Neuronal stem cell (in vitro differentiated cells): ENCODE data around the gene ZIK1.
A peak's percentile ranks its signal among the peaks of the same experiment; 100 is the strongest.

Source experiments
- DNase-seq: peaks from one replicate; pipeline ENCODE4 v3.0.0-alpha.2; 2013; ENCODE audit warnings: low spot score
- H2AFZ ChIP-seq: one replicate; pipeline ENCODE4 v1.6.1; 2013; ENCODE audit warnings: mild to moderate bottlenecking, low read length, inconsistent platforms
- H2AK5ac ChIP-seq: 2 replicates; pipeline ENCODE4 v1.6.1; 2013; ENCODE audit warnings: low read depth, mild to moderate bottlenecking, inconsistent platforms, low read length, moderate library complexity, mixed read lengths
- H2BK120ac ChIP-seq: 2 replicates; pipeline ENCODE4 v1.6.1; 2013; ENCODE audit warnings: low read depth, mild to moderate bottlenecking, inconsistent platforms, low read length, moderate library complexity, mixed read lengths
- H2BK12ac ChIP-seq: one replicate; pipeline ENCODE4 v1.6.1; 2013; ENCODE audit warnings: low read length, inconsistent platforms
- H2BK15ac ChIP-seq: 2 replicates; pipeline ENCODE4 v1.6.1; 2013; ENCODE audit warnings: mild to moderate bottlenecking, low read length, inconsistent platforms, mixed read lengths
- H2BK5ac ChIP-seq: one replicate; pipeline ENCODE4 v1.6.1; 2013; ENCODE audit warnings: inconsistent platforms, mild to moderate bottlenecking, low read length, moderate library complexity
- H3K14ac ChIP-seq: one replicate; pipeline ENCODE4 v1.6.1; 2013; ENCODE audit warnings: low read length, inconsistent platforms
- H3K18ac ChIP-seq: 2 replicates; pipeline ENCODE4 v1.6.1; 2013; ENCODE audit warnings: low read length, inconsistent platforms
- H3K23ac ChIP-seq: 2 replicates; pipeline ENCODE4 v1.6.1; 2013; ENCODE audit warnings: low read depth, mild to moderate bottlenecking, mixed read lengths, low read length, inconsistent platforms; ENCODE audit not compliant: poor library complexity
- H3K27ac ChIP-seq: replicated peaks from 3 replicates; pipeline ENCODE4 v1.5.1; 2013; ENCODE audit warnings: low read length, inconsistent platforms
- H3K27me3 ChIP-seq, 3 experiments: 2 replicates each; pipeline ENCODE4 v1.6.1; 2013; ENCODE audit warnings: low read length in 3 of 3, mild to moderate bottlenecking in 2 of 3, inconsistent platforms in 1 of 3, low read depth in 1 of 3, mixed read lengths in 1 of 3, moderate library complexity in 1 of 3; ENCODE audit not compliant: control insufficient read depth in 3 of 3, insufficient read depth in 3 of 3
- H3K36me3 ChIP-seq, 2 donors: replicated peaks in 1 of 2; 2 replicates each; pipeline ENCODE4 v1.6.1; 2013; ENCODE audit warnings: low read length in 2 of 2; ENCODE audit not compliant: control insufficient read depth in 2 of 2, insufficient read depth in 2 of 2
- H3K4ac ChIP-seq: 2 replicates; pipeline ENCODE4 v1.6.1; 2013; ENCODE audit warnings: inconsistent platforms, mild to moderate bottlenecking, low read length, moderate library complexity
- H3K4me1 ChIP-seq, 2 donors: 1 replicate in 1 of 2; 2 replicates in 1 of 2; pipeline ENCODE4 v1.6.1; 2013; ENCODE audit warnings: low read length in 2 of 2, low read depth in 1 of 2; ENCODE audit not compliant: control insufficient read depth in 2 of 2, insufficient read depth in 1 of 2
- H3K4me2 ChIP-seq: one replicate; pipeline ENCODE4 v1.6.1; 2013; ENCODE audit warnings: mild to moderate bottlenecking, low read length, inconsistent platforms; ENCODE audit not compliant: insufficient read depth, poor library complexity, severe bottlenecking
- H3K4me3 ChIP-seq, 2 donors: 2 replicates each; pipeline ENCODE4 v1.5.1; 2013; ENCODE audit warnings: low read length in 2 of 2, mild to moderate bottlenecking in 2 of 2, inconsistent platforms in 1 of 2, moderate library complexity in 1 of 2
- H3K79me1 ChIP-seq: one replicate; pipeline ENCODE4 v1.6.1; 2013; ENCODE audit warnings: low read depth, mild to moderate bottlenecking, inconsistent platforms, low read length, moderate library complexity
- H3K9ac ChIP-seq: one replicate; pipeline ENCODE4 v1.6.1; 2013; ENCODE audit warnings: mild to moderate bottlenecking, low read depth, low read length, inconsistent platforms; ENCODE audit not compliant: poor library complexity
- H3K9me3 ChIP-seq, 2 donors: replicated peaks in 1 of 2; 2 replicates each; pipeline versions ENCODE3 to v1.6.1; 2013; ENCODE audit warnings: low read length in 2 of 2, mild to moderate bottlenecking in 2 of 2, inconsistent platforms in 1 of 2, low read depth in 1 of 2, mixed read lengths in 1 of 2, moderate library complexity in 1 of 2; ENCODE audit not compliant: control insufficient read depth in 2 of 2, insufficient read depth in 1 of 2
- H4K8ac ChIP-seq: one replicate; pipeline ENCODE4 v1.6.1; 2013; ENCODE audit warnings: low read depth, mild to moderate bottlenecking, inconsistent platforms, low read length, moderate library complexity
- H4K91ac ChIP-seq: one replicate; pipeline ENCODE4 v1.6.1; 2013; ENCODE audit warnings: low read length, low read depth, mild to moderate bottlenecking, inconsistent platforms; ENCODE audit not compliant: poor library complexity
- WGBS, 2 donors: extraction: QIAGEN DNeasy Blood & Tissue Kit; methylation state at CpG; one replicate each; pipeline ENCODE4 v1.1.7; 2013; ENCODE audit warnings: missing lambda C conversion rate in 2 of 2, mixed read lengths in 1 of 2; ENCODE audit not compliant: insufficient read length in 2 of 2, insufficient replicate concordance in 1 of 2; ENCODE audit errors: extremely low coverage in 2 of 2; 5-methylcytosine and 5-hydroxymethylcytosine counted together

ZIK1 gene

GRCh38 chr19:57572415-57572947 is 11.5 kb upstream of the ZIK1 start:
- no peaks in the 10 kb centered on the region for H3K79me1 ChIP-seq

GRCh38 chr19:57576661-57577060 is 7.3 kb upstream of the ZIK1 start:
- no peak overlapping the region for H2BK120ac ChIP-seq
- H3K4me1 ChIP-seq: peaks cover 2 to 5% of the 10 kb centered on the region in 2 donors
- H3K36me3 ChIP-seq: peaks cover 48 to 62% of the 10 kb centered on the region in 2 donors

More at GRCh38 chr19:57572415-57572947, 11.5 kb upstream of the ZIK1 start:
- no peak overlapping the region for H3K18ac ChIP-seq
- no peak overlapping the region for H2BK12ac ChIP-seq
- H4K8ac ChIP-seq: no peak overlapping the region
- H3K27ac ChIP-seq: no peak overlapping the region
- H4K91ac ChIP-seq: no peak overlapping the region
- H3K4me1 ChIP-seq: no peaks in the 10 kb centered on the region
- H2BK5ac ChIP-seq: no peak overlapping the region
- H2BK15ac ChIP-seq: no peak overlapping the region
- no peak overlapping the region for H3K4me3 ChIP-seq
- no peaks in the 10 kb centered on the region for H3K27me3 ChIP-seq
- peaks cover 82 to 88% of the 10 kb centered on the region in 2 donors for H3K9me3 ChIP-seq
- no peak overlapping the region for H2AFZ ChIP-seq
- H2BK120ac ChIP-seq: no peak overlapping the region
- no peak for DNase-seq
- WGBS, 2 donors: no CpG with 5 or more reads among the region's 3 CpGs
- no peak overlapping the region for H2AK5ac ChIP-seq
- H3K4me2 ChIP-seq: no peak overlapping the region
- H3K36me3 ChIP-seq: peaks cover 53 to 75% of the 10 kb centered on the region in 2 donors
- no peak overlapping the region for H3K4ac ChIP-seq
- H3K23ac ChIP-seq: no peak overlapping the region
- H3K9ac ChIP-seq: no peak overlapping the region
- H3K14ac ChIP-seq: no peak overlapping the region

DNA sequence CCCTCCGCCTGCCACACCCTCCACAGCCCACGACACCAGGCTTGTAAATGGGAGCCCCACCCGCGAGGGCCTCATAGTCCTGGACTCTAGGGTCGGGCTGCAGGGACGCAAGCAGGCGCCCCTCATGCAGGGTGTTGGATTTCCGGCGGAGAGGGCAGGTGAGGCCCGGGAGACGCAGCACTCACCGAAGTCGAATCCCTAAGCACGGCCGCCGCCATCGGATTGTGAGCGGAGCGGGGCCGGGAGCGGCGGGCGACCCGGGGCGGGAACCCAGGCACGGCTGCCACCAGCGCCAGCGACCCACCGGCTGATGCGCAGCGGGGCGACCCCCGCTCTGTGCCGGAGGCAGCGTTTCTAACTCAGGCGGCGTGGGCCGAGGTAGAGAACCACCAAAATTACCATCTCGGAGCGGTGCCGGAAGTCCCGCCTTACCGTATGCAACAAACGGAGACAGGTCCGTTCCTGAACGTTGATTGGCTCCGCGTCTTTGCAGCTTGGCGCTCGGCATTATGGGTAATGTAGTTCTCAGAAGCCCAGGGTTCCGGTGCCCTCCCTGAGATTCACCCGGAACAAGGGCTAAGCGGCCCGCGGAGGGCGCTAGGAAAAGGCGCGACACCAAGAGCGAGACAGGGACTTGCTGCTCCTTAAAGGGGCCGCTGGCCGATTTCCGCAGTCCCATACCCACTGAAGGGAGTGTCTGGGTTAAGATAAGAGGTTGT is 5.3 kb upstream of the ZIK1 start, which contains the start of gene ZNF416:
ZNF416 (minus strand) TSS at position 425 of the 719 bp plus-strand sequence; CDS start at position 218, 207 bp downstream.
- Histone ChIP-seq H3K27ac (no peak within 1 kb of the TSS), H2BK5ac (no peak within 1 kb of the TSS), H3K27me3 (peaks cover 0 to 2% (median 0%) of the 10 kb centered on the region in 3 experiments), H3K79me1 (peaks cover 6% of the 10 kb centered on the region), H3K14ac (no peak within 1 kb of the TSS), H3K4me2 (peak within 1 kb of the TSS; percentile 63), H3K23ac (no peak within 1 kb of the TSS), H3K18ac (peak within 1 kb of the TSS; percentile 64), H2AFZ (peak within 1 kb of the TSS; percentile 88), H4K8ac (no peak within 1 kb of the TSS), H3K36me3 (peaks cover 29 to 42% of the 10 kb centered on the region in 2 donors), H4K91ac (no peak within 1 kb of the TSS), H3K4ac (no peak within 1 kb of the TSS), H2AK5ac (peak within 1 kb of the TSS; percentile 43), H3K9me3 (peaks cover 44 to 64% of the 10 kb centered on the region in 2 donors), H2BK120ac (no peak within 1 kb of the TSS), H2BK15ac (no peak within 1 kb of the TSS), H3K4me3 (peak within 1 kb of the TSS; percentile 77 to 84), H3K9ac (peak within 1 kb of the TSS; percentile 91), H2BK12ac (no peak within 1 kb of the TSS), H3K4me1 (peaks cover 4 to 7% of the 10 kb centered on the region in 2 donors)
- DNase-seq: peak; percentile 98
- no CpG with 5 or more reads among the region's 62 CpGs for WGBS, 2 donors

More at GRCh38 chr19:57576661-57577060, 7.3 kb upstream of the ZIK1 start:
- Histone ChIP-seq H4K8ac (no peak overlapping the region), H3K79me1 (peaks cover 6% of the 10 kb centered on the region), H3K23ac (no peak overlapping the region), H2BK15ac (no peak overlapping the region), H3K14ac (no peak overlapping the region), H3K9ac (no peak overlapping the region), H4K91ac (no peak overlapping the region), H3K9me3 (peaks cover 53 to 66% of the 10 kb centered on the region in 2 donors), H3K4ac (no peak overlapping the region), H2AFZ (no peak overlapping the region), H2BK5ac (no peak overlapping the region), H3K27me3 (no peaks in the 10 kb centered on the region), H3K4me3 (peak overlapping the region in 1 of 2 donors; percentile 14), H2AK5ac (no peak overlapping the region), H3K27ac (no peak overlapping the region), H2BK12ac (no peak overlapping the region), H3K18ac (no peak overlapping the region), H3K4me2 (no peak overlapping the region)
- DNase-seq: no peak

- no peak overlapping the region for H3K23ac ChIP-seq
- H3K9ac ChIP-seq: no peak overlapping the region
- H3K4me2 ChIP-seq: peak overlapping the region; percentile 65
- no peak overlapping the region for H4K91ac ChIP-seq
- H3K14ac ChIP-seq: peak overlapping the region; percentile 11
- no peak for DNase-seq
- H2BK120ac ChIP-seq: no peak overlapping the region
- peak overlapping the region; percentile 98 for H2AK5ac ChIP-seq
- H2BK12ac ChIP-seq: no peak overlapping the region
- peak overlapping the region; percentile 72 to 83 for H3K4me3 ChIP-seq
- H2AFZ ChIP-seq: peak overlapping the region; percentile 97
- peaks cover 14% of the 10 kb centered on the region for H3K79me1 ChIP-seq
- peak overlapping the region; percentile 89 for H3K18ac ChIP-seq
- H3K36me3 ChIP-seq: peaks cover 19 to 34% of the 10 kb centered on the region in 2 donors
- peak overlapping the region; percentile 2 for H2BK15ac ChIP-seq
- peaks cover 5 to 11% of the 10 kb centered on the region in 2 donors for H3K4me1 ChIP-seq
- H3K27me3 ChIP-seq: peaks cover 0 to 2% (median 0%) of the 10 kb centered on the region in 3 experiments
- H3K9me3 ChIP-seq: peaks cover 35 to 56% of the 10 kb centered on the region in 2 donors
- WGBS, 2 donors: no CpG with 5 or more reads among the region's 21 CpGs
- peak overlapping the region; percentile 26 for H2BK5ac ChIP-seq
- H4K8ac ChIP-seq: peak overlapping the region; percentile 77
- no peak overlapping the region for H3K27ac ChIP-seq
- no peak overlapping the region for H3K4ac ChIP-seq
Observed at GRCh38 chr19:57583104-57583520, 833 bp upstream of the ZIK1 start.
